DND-41 (cell line): Measurements from ENCODE around the gene SBF1.

Source experiments
- CTCF ChIP-seq: IDR thresholded peaks from 2 replicates; pipeline ENCODE4 v1.5.1; 2012; ENCODE audit warnings: borderline replicate concordance, low read length, moderate library complexity, mild to moderate bottlenecking; ENCODE audit not compliant: poor library complexity, severe bottlenecking; ENCODE audit errors: extremely low read depth
- EZH2 ChIP-seq: IDR thresholded peaks from 3 replicates; pipeline ENCODE4 v1.6.1; 2012; ENCODE audit warnings: borderline replicate concordance, low read depth, mild to moderate bottlenecking, moderate library complexity, low read length, inconsistent platforms; ENCODE audit not compliant: severe bottlenecking

DNA sequence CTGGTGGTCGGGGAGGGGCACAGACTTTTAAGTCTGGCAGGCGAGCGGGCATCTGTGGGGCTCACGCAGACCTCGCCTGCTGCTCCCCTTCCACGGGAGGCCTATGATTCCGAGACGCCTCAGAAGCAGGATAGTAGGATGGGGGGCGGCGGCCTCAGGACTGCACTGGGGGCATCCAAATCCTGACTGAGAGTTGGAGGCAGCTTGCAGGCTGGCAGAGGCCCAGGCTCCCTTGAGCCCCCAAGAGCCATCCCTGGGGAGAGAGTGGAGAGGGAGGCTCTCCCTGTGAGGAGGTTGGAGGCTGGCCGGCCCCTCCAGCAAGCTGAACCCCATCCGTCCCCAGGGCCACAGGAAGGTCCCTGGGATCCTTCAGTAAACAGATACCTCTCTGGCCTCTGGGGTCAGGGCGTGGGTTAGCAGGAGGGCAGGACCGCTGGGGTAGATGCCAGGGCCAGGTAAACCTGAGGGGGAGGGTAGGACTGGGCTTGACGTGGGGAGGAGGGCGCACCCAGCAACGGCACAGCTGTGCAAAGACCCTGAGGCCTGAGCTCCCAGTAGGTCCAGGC lies 33.3 kb downstream of the SBF1 start:
- TF ChIP-seq CTCF (no peak), EZH2 (no peak)
